ENCODE results near the gene SERINC3.

DNA sequence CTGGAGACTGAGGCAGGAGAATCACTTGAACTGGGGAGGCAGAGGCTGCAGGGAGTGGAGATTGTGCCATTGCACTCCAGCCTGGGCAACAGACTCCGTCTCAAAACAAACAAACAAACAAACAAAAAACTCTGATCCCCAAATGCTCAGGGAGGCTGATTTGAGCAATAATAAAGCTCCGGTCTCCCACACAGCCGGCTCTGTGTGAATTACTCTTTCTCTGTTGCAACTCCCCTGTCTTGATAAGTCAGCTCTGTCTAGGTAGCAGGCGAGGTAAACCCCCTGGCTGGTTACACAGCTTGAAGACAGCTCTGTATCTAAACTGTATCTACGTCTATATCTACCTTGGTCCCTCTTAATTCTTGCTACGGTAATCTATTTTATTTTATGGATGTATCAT, 6.4 kb upstream of the SERINC3 start:
- TF ChIP-seq, protein P1, sequence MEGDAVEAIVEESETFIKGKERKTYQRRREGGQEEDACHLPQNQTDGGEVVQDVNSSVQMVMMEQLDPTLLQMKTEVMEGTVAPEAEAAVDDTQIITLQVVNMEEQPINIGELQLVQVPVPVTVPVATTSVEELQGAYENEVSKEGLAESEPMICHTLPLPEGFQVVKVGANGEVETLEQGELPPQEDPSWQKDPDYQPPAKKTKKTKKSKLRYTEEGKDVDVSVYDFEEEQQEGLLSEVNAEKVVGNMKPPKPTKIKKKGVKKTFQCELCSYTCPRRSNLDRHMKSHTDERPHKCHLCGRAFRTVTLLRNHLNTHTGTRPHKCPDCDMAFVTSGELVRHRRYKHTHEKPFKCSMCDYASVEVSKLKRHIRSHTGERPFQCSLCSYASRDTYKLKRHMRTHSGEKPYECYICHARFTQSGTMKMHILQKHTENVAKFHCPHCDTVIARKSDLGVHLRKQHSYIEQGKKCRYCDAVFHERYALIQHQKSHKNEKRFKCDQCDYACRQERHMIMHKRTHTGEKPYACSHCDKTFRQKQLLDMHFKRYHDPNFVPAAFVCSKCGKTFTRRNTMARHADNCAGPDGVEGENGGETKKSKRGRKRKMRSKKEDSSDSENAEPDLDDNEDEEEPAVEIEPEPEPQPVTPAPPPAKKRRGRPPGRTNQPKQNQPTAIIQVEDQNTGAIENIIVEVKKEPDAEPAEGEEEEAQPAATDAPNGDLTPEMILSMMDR (IDR thresholded peaks at IDR 0.05) = no peak
- TF ChIP-seq POLR2A (IDR thresholded peaks at IDR 0.05) = no peak

All from adrenal gland (tissue), 5 donors.